SK-N-SH (cell line): ENCODE data around the gene FAM135A. TPM values are rescaled to one million over a fixed set of nuclear protein-coding genes. Genes with fewer than 3 reads are reported as not detected.

Source experiments
- CTCF ChIA-PET: fragments of 300-600, 350-600 bp; formaldehyde crosslinking; extraction: SDS; loops from one replicate; lab custom pipeline; 2021; lab: Yijun Ruan, JAX
- POLR2A ChIA-PET: fragments of 350-600 bp; sonication (Branson Sonifier 250); formaldehyde crosslinking; extraction: SDS; loops from one replicate; lab custom pipeline; 2020; ENCODE audit warnings: antibody characterized with exemption, inconsistent platforms; lab: Yijun Ruan, JAX
- DNase-seq: peaks from one replicate; pipeline ENCODE4 v3.0.0; 2012
- H2AFZ ChIP-seq: fragments of 200-600 bp; sonication (generic); 2 replicates; pipeline ENCODE4 v1.8.1; 2016; ENCODE audit warnings: antibody characterized with exemption, mild to moderate bottlenecking, low read depth
- H3F3A ChIP-seq: fragments of 200-600 bp; sonication (generic); replicated peaks from 2 replicates; pipeline ENCODE3; 2016; ENCODE audit warnings: antibody characterized with exemption, mild to moderate bottlenecking; ENCODE audit not compliant: insufficient read depth
- H3K27ac ChIP-seq, 2 experiments: fragments of 200-500 bp in 1 of 2; fragments of 200-600 bp in 1 of 2; sonication (Bioruptor generic) in 1 of 2; sonication (generic), shearing (Covaris generic) in 1 of 2; 2 replicates each; pipeline versions ENCODE4 v1.5.1 to v1.6.1; 2014 to 2016; ENCODE audit warnings: low read depth in 2 of 2, inconsistent platforms in 1 of 2, low read length in 1 of 2, mild to moderate bottlenecking in 1 of 2, mixed read lengths in 1 of 2
- H3K27me3 ChIP-seq: fragments of 200-600 bp; sonication (generic), shearing (Covaris generic); 2 replicates; pipeline ENCODE4 v1.6.1; 2016; ENCODE audit warnings: mixed run types; ENCODE audit not compliant: insufficient read depth
- H3K36me3 ChIP-seq, 2 experiments: fragments of 200-500 bp in 1 of 2; fragments of 200-600 bp in 1 of 2; sonication (Bioruptor generic) in 1 of 2; sonication (generic) in 1 of 2; replicated peaks in 1 of 2; 2 replicates each; pipeline versions ENCODE3 to v1.5.1; 2014 to 2016; ENCODE audit warnings: low read length in 1 of 2, mild to moderate bottlenecking in 1 of 2; ENCODE audit not compliant: insufficient read depth in 2 of 2, control insufficient read depth in 1 of 2
- H3K4me1 ChIP-seq, 2 experiments: fragments of 200-500 bp in 1 of 2; fragments of 200-600 bp in 1 of 2; sonication (Bioruptor generic) in 1 of 2; sonication (generic), shearing (Covaris generic) in 1 of 2; 2 replicates each; pipeline versions ENCODE4 v1.5.1 to v1.6.1; 2014 to 2016; ENCODE audit warnings: low read depth in 1 of 2, low read length in 1 of 2, mixed run types in 1 of 2; ENCODE audit not compliant: insufficient read depth in 2 of 2, control insufficient read depth in 1 of 2
- H3K4me2 ChIP-seq: fragments of 200-600 bp; sonication (generic), shearing (Covaris generic); 2 replicates; pipeline ENCODE4 v1.6.1; 2017; ENCODE audit warnings: mixed run types
- H3K4me3 ChIP-seq, 2 experiments: fragments of 200-500 bp in 1 of 2; fragments of 200-600 bp in 1 of 2; sonication (Bioruptor generic) in 1 of 2; sonication (generic), shearing (Covaris generic) in 1 of 2; 2 replicates each; pipeline versions ENCODE4 v1.5.1 to v1.8.1; 2014 to 2016; ENCODE audit warnings: low read depth in 2 of 2, inconsistent platforms in 1 of 2, low read length in 1 of 2, mild to moderate bottlenecking in 1 of 2, mixed read lengths in 1 of 2, moderate library complexity in 1 of 2
- H3K79me2 ChIP-seq: fragments of 200-600 bp; sonication (generic); 2 replicates; pipeline ENCODE4 v1.8.1; 2017; ENCODE audit warnings: mild to moderate bottlenecking; ENCODE audit not compliant: insufficient read depth
- H3K9ac ChIP-seq: fragments of 200-600 bp; sonication (generic); 2 replicates; pipeline ENCODE4 v1.6.1; 2017; ENCODE audit warnings: mixed run types
- H3K9me2 ChIP-seq: fragments of 200-600 bp; sonication (generic); 2 replicates; pipeline ENCODE4 v1.6.1; 2017; ENCODE audit warnings: mixed run types
- H3K9me3 ChIP-seq: fragments of 200-600 bp; sonication (generic); 2 replicates; pipeline ENCODE4 v1.6.1; 2017; ENCODE audit warnings: mixed run types, mild to moderate bottlenecking, moderate library complexity
- H4K20me1 ChIP-seq: fragments of 200-600 bp; sonication (generic); 2 replicates; pipeline ENCODE4 v1.6.1; 2017; ENCODE audit warnings: mild to moderate bottlenecking, mixed run types; ENCODE audit not compliant: insufficient read depth
- ELF1 ChIP-seq: IDR thresholded peaks from 2 replicates; pipeline ENCODE4 v1.4.0; 2012
- EP300 ChIP-seq, 2 experiments: IDR thresholded peaks; 2 replicates each; pipeline versions ENCODE4 v1.4.0 to v1.6.1; 2012; ENCODE audit warnings: borderline replicate concordance in 1 of 2, low read depth in 1 of 2, low read length in 1 of 2
- FOSL2 ChIP-seq: IDR thresholded peaks from 2 replicates; pipeline ENCODE4 v1.4.0; 2012; ENCODE audit warnings: low read depth, mild to moderate bottlenecking, moderate library complexity, borderline replicate concordance
- FOXJ3 ChIP-seq: sonication (generic); formaldehyde crosslinking; IDR thresholded peaks from 2 replicates; pipeline ENCODE4 v1.5.1; 2020; ENCODE audit warnings: mild to moderate bottlenecking, missing genetic modification reagents
- FOXM1 ChIP-seq: IDR thresholded peaks from 2 replicates; pipeline ENCODE4 v1.4.0; 2012; ENCODE audit warnings: low read depth, mild to moderate bottlenecking
- IRF3 ChIP-seq: fragments of 150-350 bp; IDR thresholded peaks from 2 replicates; pipeline ENCODE4 v1.6.1; 2016; ENCODE audit warnings: mild to moderate bottlenecking, low read depth, low read length
- JUND ChIP-seq: IDR thresholded peaks from 2 replicates; pipeline ENCODE4 v1.4.0; 2012
- NFIC ChIP-seq: IDR thresholded peaks from 2 replicates; pipeline ENCODE4 v1.4.0; 2012; ENCODE audit warnings: borderline replicate concordance
- NRF1 ChIP-seq: IDR thresholded peaks from 2 replicates; pipeline ENCODE4 v1.6.1; 2012; ENCODE audit warnings: low read depth, mild to moderate bottlenecking, low read length
- RAD21 ChIP-seq: IDR thresholded peaks from 2 replicates; pipeline ENCODE4 v1.6.1; 2012; ENCODE audit warnings: mild to moderate bottlenecking, low read length
- REST ChIP-seq: IDR thresholded peaks from 2 replicates; pipeline ENCODE4 v1.6.1; 2012; ENCODE audit warnings: mild to moderate bottlenecking, low read depth, low read length, moderate library complexity
- RXRA ChIP-seq: IDR thresholded peaks from 2 replicates; pipeline ENCODE4 v1.4.0; 2012; ENCODE audit warnings: low read depth, mild to moderate bottlenecking, borderline replicate concordance
- SMC3 ChIP-seq: IDR thresholded peaks from 2 replicates; pipeline ENCODE4 v1.6.1; 2012; ENCODE audit warnings: low read depth, low read length, improper control_type of control experiment
- TCF12 ChIP-seq: IDR thresholded peaks from 2 replicates; pipeline ENCODE4 v1.4.0; 2012
- TEAD4 ChIP-seq: IDR thresholded peaks from 2 replicates; pipeline ENCODE4 v1.4.0; 2012; ENCODE audit warnings: mild to moderate bottlenecking, borderline replicate concordance; ENCODE audit not compliant: insufficient read depth
- USF2 ChIP-seq: fragments of 150-350 bp; IDR thresholded peaks from 2 replicates; pipeline ENCODE4 v1.6.1; 2017; ENCODE audit warnings: antibody characterized with exemption, low read length, low read depth, borderline replicate concordance
- YY1 ChIP-seq: IDR thresholded peaks from 2 replicates; pipeline ENCODE4 v1.4.0; 2012; ENCODE audit warnings: low read depth, mild to moderate bottlenecking
- WGBS: methylation state at CpG from one replicate; pipeline ENCODE4 v1.1.6; 2017; ENCODE audit warnings: low lambda C conversion rate; 5-methylcytosine and 5-hydroxymethylcytosine counted together
- polyA plus RNA-seq, 3 experiments: library from polyadenylated mRNA; depleted of rRNA; stranded (reverse); fragments of >200 nt; gene quantifications; 2 replicates each; pipeline ENCODE4 v1.2.3, GENCODE V29; 2012
- TF ChIP-seq, protein P1 (sequence below): IDR thresholded peaks from 2 replicates; pipeline ENCODE4; 2012
- TF ChIP-seq, protein P2 (sequence below): IDR thresholded peaks from 2 replicates; pipeline ENCODE4 v1.4.0; 2012; ENCODE audit warnings: low read depth, borderline replicate concordance

FAM135A gene
- polyA plus RNA-seq, 1 of the 3 experiments (the other 2 are of a cell fraction): 2.6 TPM

GRCh38 chr6:70549327-70549726 is 136.0 kb downstream of the FAM135A start:
- ChIA-PET POLR2A (no interaction called here), CTCF (interaction anchor here (0.9 to 3.8 kb wide), 4 partner anchors 23 to 504 kb away, joined by 3 to 27 read pairs (median 4); no protein-coding TSS in a partner anchor)
- Histone ChIP-seq H3K79me2 (no peaks in the 10 kb centered on the region), H3K9me2 (no peaks in the 10 kb centered on the region), H3K36me3 (peaks cover 0 to 3% of the 10 kb centered on the region in 2 experiments), H3K9ac (no peak overlapping the region), H3K27ac (no peak overlapping the region), H3K4me2 (no peak overlapping the region), H3K9me3 (no peaks in the 10 kb centered on the region), H4K20me1 (no peaks in the 10 kb centered on the region), H3F3A (no peaks in the 10 kb centered on the region), H3K27me3 (no peaks in the 10 kb centered on the region), H2AFZ (no peak overlapping the region), H3K4me1 (no peaks in the 10 kb centered on the region), H3K4me3 (no peak overlapping the region)
- DNase-seq: no peak
- TF ChIP-seq TEAD4 (no peak), REST (no peak), SMC3 (no peak)

- Histone ChIP-seq H3K9me2 (no peaks in the 10 kb centered on the region), H2AFZ (no peak overlapping the region), H3F3A (no peaks in the 10 kb centered on the region), H3K27me3 (no peaks in the 10 kb centered on the region), H3K4me3 (no peak overlapping the region), H3K9me3 (no peaks in the 10 kb centered on the region), H3K9ac (no peak overlapping the region), H3K4me1 (no peaks in the 10 kb centered on the region), H4K20me1 (no peaks in the 10 kb centered on the region), H3K36me3 (no peaks in the 10 kb centered on the region), H3K4me2 (no peak overlapping the region), H3K27ac (no peak overlapping the region), H3K79me2 (no peaks in the 10 kb centered on the region)
- CTCF ChIA-PET: no interaction called here
- POLR2A ChIA-PET: no interaction called here
- no peak for DNase-seq
- 81% methylated on average over 1 of the region's 1 CpG for WGBS
- TF ChIP-seq JUND (no peak), FOSL2 (no peak), NFIC (no peak), FOXJ3 (CRISPR knock-in tag) (no peak), IRF3 (no peak), NRF1 (no peak), USF2 (no peak), FOXM1 (no peak), SMC3 (no peak), TEAD4 (no peak), RXRA (no peak), YY1 (no peak), ELF1 (no peak), EP300 (IDR thresholded peaks at IDR 0.05; ENCODE audit: borderline replicate concordance in 1 of 2, low read depth in 1 of 2, low read length in 1 of 2) (no peak), TCF12 (no peak), RAD21 (no peak)
- TF ChIP-seq, protein P1, sequence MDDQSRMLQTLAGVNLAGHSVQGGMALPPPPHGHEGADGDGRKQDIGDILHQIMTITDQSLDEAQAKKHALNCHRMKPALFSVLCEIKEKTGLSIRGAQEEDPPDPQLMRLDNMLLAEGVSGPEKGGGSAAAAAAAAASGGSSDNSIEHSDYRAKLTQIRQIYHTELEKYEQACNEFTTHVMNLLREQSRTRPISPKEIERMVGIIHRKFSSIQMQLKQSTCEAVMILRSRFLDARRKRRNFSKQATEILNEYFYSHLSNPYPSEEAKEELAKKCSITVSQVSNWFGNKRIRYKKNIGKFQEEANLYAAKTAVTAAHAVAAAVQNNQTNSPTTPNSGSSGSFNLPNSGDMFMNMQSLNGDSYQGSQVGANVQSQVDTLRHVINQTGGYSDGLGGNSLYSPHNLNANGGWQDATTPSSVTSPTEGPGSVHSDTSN: no peak
- TF ChIP-seq, protein P2, sequence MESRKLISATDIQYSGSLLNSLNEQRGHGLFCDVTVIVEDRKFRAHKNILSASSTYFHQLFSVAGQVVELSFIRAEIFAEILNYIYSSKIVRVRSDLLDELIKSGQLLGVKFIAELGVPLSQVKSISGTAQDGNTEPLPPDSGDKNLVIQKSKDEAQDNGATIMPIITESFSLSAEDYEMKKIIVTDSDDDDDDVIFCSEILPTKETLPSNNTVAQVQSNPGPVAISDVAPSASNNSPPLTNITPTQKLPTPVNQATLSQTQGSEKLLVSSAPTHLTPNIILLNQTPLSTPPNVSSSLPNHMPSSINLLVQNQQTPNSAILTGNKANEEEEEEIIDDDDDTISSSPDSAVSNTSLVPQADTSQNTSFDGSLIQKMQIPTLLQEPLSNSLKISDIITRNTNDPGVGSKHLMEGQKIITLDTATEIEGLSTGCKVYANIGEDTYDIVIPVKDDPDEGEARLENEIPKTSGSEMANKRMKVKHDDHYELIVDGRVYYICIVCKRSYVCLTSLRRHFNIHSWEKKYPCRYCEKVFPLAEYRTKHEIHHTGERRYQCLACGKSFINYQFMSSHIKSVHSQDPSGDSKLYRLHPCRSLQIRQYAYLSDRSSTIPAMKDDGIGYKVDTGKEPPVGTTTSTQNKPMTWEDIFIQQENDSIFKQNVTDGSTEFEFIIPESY: no peak
These were observed 138.3 kb downstream of the FAM135A start for GRCh38 chr6:70551566-70551965.
